C4-2B (cell line): ENCODE measurements around the gene ZMYND19.

Source experiments
- H3K27ac ChIP-seq: fragments of 450-650 bp; 2 replicates; pipeline ENCODE4 v1.5.1; 2017
- ZFX ChIP-seq: fragments of 450-650 bp; IDR thresholded peaks from 2 replicates; pipeline ENCODE4 v1.6.1; 2017
- TF ChIP-seq, protein P1 (sequence below): fragments of 450-650 bp; conservative IDR thresholded peaks from 2 replicates; pipeline ENCODE4 v1.5.1; 2017; ENCODE audit warnings: mild to moderate bottlenecking

Gene ZMYND19

DNA sequence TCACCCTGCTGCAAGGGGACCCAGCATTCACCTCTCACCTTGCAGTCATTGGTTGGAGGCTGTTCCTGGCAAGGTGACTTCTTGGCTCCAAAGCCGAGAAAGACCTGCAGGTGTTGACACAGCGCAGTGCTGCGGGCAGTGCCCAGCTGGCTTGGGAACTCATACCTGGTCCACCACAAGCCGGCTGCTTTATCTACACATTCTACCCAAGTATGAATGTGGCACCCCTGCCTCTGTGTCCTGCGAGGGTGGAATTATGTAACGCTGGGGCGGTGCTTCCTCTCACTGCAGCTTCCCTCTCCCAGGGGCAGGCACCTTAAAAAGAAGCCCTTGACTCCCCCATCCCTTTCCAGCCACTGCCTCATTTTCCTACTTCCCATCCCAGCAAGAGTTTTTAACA, 2.5 kb upstream of the ZMYND19 start:
- TF ChIP-seq ZFX = no peak
- TF ChIP-seq, protein P1, sequence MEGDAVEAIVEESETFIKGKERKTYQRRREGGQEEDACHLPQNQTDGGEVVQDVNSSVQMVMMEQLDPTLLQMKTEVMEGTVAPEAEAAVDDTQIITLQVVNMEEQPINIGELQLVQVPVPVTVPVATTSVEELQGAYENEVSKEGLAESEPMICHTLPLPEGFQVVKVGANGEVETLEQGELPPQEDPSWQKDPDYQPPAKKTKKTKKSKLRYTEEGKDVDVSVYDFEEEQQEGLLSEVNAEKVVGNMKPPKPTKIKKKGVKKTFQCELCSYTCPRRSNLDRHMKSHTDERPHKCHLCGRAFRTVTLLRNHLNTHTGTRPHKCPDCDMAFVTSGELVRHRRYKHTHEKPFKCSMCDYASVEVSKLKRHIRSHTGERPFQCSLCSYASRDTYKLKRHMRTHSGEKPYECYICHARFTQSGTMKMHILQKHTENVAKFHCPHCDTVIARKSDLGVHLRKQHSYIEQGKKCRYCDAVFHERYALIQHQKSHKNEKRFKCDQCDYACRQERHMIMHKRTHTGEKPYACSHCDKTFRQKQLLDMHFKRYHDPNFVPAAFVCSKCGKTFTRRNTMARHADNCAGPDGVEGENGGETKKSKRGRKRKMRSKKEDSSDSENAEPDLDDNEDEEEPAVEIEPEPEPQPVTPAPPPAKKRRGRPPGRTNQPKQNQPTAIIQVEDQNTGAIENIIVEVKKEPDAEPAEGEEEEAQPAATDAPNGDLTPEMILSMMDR = no peak
- H3K27ac ChIP-seq = peak overlapping the region; percentile 49

DNA sequence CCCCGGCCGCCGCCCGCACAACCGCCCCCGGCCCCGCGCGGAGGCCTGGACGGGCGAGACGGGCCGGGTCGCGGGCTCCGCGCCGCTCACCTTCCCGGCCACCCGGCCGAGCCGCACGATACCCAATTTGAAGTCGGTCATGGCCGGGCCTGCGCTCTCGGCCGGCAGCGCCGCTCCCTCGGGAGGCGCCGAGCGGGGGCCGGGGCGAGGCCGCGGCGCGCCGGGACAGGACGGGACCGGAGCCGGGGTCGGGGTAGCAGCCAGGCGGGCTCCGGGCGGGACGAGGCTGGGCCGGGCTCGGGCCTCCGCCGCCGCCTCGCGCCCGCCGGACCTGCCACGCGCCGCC, 216 bp downstream of the ZMYND19 start:
- TF ChIP-seq ZFX = peak; percentile 87; the same call in 1 of the 2 replicates
- TF ChIP-seq, protein P1 = no peak
- H3K27ac ChIP-seq = peak overlapping the region; percentile 88

DNA sequence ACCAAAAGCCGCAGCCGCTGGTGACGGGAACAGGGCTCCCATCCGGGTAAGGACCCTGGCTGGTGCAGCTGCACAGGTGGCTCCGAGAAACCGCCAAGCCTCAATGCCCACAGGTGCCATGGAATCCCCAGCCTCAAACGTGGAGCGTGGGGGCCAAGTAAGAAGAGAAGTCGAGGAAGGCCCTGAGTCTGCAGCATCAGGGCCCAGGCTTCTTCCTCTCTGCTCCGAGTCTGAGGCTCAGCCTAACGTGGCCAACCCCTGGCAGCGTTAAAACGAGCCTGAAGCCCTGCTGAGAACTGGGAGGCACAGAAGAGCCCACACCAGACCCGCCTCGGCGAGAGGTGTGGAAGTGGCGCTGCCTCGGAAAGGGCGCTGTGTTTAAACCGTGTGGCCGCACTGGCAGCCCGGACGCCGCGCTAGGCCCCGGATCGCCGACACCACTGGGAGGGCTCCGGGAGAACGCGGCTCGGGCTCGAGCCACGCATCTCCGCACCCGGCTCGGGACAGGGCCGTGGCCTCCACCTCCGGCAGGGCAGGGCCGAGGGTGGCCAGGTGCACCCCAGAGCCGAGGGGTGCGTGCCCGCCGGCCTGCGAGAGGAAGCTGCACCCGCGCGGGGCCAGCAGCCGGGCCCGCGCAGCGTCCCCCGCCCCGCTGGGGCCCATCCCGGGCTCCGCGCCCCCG, 730 bp downstream of the ZMYND19 start:
- peak overlapping the region; percentile 88 for H3K27ac ChIP-seq

DNA sequence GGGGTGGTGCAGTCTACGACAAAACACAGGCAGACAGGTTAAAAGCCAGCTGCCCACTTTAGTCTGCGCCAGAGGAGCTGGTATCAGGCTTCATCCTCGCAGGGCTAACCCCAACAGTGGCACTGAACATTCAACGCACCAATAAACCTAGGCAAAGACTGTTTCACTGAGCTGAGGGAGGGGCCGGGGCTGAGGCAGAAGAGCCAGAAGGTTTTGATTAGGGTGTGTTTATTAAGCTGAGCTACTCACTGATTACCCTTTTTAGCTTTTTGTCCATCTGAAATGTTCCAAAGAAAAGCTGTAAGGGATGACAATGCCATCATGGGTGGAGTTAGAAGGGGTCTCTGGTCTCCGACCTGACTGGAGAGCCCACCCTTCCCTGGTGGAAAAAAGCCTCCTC, 1.4 kb downstream of the ZMYND19 start:
- peak overlapping the region; percentile 88 for H3K27ac ChIP-seq
- TF ChIP-seq, protein P1 = no peak
- no peak for TF ChIP-seq ZFX

More for the DNA sequence above, 730 bp downstream of the ZMYND19 start:
- TF ChIP-seq, protein P1 = no peak
- TF ChIP-seq ZFX = peak; percentile 89

DNA sequence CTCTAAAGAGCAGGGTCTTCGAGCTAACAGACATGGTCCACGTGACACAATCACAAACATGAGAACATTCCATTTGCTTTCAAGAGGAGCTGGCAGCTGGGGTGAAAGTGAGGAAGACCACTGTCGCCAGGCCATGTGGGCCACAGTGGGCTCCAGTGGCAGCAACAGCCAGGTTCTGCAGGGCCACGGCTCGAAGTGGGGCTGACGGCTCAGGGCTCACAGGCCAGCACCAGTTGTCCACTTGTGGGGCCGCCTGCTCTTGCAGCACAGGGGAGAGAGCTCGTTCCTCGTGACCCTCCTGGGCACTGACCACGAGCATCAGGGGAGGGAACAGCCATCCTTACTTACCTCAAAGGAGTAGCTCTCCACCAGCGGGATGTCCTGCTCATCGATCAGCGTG, 2.0 kb downstream of the ZMYND19 start:
- H3K27ac ChIP-seq = peak overlapping the region; percentile 88; the same call in 1 of the 2 replicates
- no peak for TF ChIP-seq ZFX
- TF ChIP-seq, protein P1 = no peak

DNA sequence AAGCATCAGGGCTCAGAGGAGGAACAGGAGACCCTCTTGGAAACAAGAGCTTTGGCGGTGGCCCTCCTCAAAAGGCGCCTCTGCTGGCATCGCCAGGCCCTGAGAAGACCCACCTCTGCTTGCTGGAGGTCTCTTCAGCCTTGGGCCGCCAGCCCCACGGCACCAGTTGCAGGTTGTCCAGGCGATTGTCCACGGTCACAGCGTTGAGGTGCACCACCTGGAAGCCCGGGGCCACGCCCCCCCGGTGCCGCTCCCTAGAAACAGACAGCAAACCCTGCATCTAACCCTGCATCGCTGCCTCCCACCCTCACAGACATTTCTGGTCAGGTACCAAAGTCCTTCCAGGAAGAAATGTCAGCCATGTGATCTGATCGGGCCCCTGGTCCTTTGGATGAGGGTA, 3.5 kb downstream of the ZMYND19 start:
- TF ChIP-seq ZFX = no peak
- TF ChIP-seq, protein P1 = no peak
- H3K27ac ChIP-seq = no peak overlapping the region

DNA sequence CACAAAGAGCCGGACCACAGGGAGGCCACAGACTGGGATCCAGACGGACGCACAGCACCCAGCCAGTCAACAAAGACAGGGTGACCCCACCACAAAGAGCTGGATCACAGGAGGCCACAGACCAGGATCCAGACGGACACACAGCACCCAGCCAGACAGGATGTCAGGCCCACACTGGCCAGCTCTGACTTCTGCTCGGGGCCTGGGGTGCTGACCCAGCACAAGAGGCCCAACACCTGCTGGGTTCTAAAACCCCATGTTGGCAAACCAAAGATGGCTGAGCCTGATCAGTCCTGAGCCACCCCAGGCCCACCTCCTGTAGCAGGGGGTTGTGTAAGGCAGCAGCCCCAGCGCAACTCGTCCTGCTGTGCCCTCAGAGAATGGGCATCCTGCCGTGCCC, 6.4 kb downstream of the ZMYND19 start:
- TF ChIP-seq ZFX = no peak
- H3K27ac ChIP-seq = no peak overlapping the region

DNA sequence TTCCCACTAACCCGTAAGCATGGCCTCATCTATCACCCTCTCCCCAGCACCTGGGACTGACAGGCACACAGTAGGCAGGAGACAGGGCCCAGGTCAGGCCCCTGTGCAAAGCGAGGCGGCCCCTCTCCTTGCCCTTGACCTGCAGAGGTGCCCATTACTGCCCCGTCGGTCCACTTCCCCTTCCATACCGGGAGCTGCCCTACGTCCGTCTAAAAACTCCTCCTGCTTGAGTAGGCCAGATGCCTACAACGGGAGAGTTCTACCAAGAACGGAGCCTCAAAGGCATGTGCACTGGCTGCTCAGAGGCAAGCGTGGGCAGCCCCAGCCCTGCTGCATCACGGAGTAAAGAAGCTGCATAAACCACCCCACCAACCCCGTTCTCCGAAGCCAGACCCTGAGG, 7.0 kb downstream of the ZMYND19 start:
- no peak overlapping the region for H3K27ac ChIP-seq
- no peak for TF ChIP-seq ZFX
- TF ChIP-seq, protein P1 = no peak
